AG04450 (cell line): Measurements from ENCODE around the gene CHST3. TPM values are rescaled to one million over a fixed set of nuclear protein-coding genes. Genes with fewer than 3 reads are reported as not detected.

ENCODE experiments used
- CTCF ChIA-PET: fragments of 300-600, 350-600 bp; formaldehyde crosslinking; extraction: SDS; loops from one replicate; lab custom pipeline; 2022; ENCODE audit warnings: antibody characterized with exemption, inconsistent platforms; lab: Charles Lee
- POLR2A ChIA-PET: fragments of 350-600 bp; formaldehyde crosslinking; extraction: SDS; loops from one replicate; lab custom pipeline; 2021; ENCODE audit warnings: antibody characterized with exemption, inconsistent platforms; lab: Yijun Ruan, JAX
- DNase-seq: peaks from one replicate; pipeline ENCODE4 v3.0.0-alpha.2; 2011; ENCODE audit warnings: low read depth, low spot score
- H3K27ac ChIP-seq: one replicate; pipeline ENCODE4 v1.5.1; 2012; ENCODE audit warnings: low read depth, low read length, control low read depth
- H3K27me3 ChIP-seq: one replicate; pipeline ENCODE4 v1.6.0; 2012; ENCODE audit warnings: low read length; ENCODE audit not compliant: control insufficient read depth, insufficient read depth
- H3K4me3 ChIP-seq: 2 replicates; pipeline ENCODE4 v1.5.1; 2011; ENCODE audit warnings: mild to moderate bottlenecking, low read depth, low read length, control low read depth
- H3K9me3 ChIP-seq: 2 replicates; pipeline ENCODE4 v1.5.1; 2012; ENCODE audit warnings: low read length; ENCODE audit not compliant: control insufficient read depth, insufficient read depth
- polyA plus RNA-seq: library from polyadenylated mRNA; depleted of rRNA; stranded (reverse); fragments of >200 nt; gene quantifications from 2 replicates; pipeline ENCODE4 v1.2.3, GENCODE V29; 2011
- TF ChIP-seq, protein P1 (sequence below): IDR thresholded peaks from 2 replicates; pipeline ENCODE4 v1.5.1; 2011; ENCODE audit warnings: low read depth, low read length, control low read depth, inconsistent platforms

CHST3 gene
- polyA plus RNA-seq, 1 experiment = 4.6 TPM

GRCh38 chr10:72012796-72013195 is 48.6 kb downstream of the CHST3 start:
- Histone ChIP-seq H3K27ac (no peak overlapping the region), H3K4me3 (no peak overlapping the region), H3K9me3 (no peaks in the 10 kb centered on the region; the same call in 1 of the 2 replicates), H3K27me3 (peaks cover 3% of the 10 kb centered on the region)
- ChIA-PET POLR2A (no interaction called here), CTCF (interaction anchor here (0.9 kb wide), 1 partner anchor 36 kb away, joined by 4 read pairs; no protein-coding TSS in a partner anchor)
- TF ChIP-seq, protein P1, sequence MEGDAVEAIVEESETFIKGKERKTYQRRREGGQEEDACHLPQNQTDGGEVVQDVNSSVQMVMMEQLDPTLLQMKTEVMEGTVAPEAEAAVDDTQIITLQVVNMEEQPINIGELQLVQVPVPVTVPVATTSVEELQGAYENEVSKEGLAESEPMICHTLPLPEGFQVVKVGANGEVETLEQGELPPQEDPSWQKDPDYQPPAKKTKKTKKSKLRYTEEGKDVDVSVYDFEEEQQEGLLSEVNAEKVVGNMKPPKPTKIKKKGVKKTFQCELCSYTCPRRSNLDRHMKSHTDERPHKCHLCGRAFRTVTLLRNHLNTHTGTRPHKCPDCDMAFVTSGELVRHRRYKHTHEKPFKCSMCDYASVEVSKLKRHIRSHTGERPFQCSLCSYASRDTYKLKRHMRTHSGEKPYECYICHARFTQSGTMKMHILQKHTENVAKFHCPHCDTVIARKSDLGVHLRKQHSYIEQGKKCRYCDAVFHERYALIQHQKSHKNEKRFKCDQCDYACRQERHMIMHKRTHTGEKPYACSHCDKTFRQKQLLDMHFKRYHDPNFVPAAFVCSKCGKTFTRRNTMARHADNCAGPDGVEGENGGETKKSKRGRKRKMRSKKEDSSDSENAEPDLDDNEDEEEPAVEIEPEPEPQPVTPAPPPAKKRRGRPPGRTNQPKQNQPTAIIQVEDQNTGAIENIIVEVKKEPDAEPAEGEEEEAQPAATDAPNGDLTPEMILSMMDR = no peak
- no peak for DNase-seq

DNA sequence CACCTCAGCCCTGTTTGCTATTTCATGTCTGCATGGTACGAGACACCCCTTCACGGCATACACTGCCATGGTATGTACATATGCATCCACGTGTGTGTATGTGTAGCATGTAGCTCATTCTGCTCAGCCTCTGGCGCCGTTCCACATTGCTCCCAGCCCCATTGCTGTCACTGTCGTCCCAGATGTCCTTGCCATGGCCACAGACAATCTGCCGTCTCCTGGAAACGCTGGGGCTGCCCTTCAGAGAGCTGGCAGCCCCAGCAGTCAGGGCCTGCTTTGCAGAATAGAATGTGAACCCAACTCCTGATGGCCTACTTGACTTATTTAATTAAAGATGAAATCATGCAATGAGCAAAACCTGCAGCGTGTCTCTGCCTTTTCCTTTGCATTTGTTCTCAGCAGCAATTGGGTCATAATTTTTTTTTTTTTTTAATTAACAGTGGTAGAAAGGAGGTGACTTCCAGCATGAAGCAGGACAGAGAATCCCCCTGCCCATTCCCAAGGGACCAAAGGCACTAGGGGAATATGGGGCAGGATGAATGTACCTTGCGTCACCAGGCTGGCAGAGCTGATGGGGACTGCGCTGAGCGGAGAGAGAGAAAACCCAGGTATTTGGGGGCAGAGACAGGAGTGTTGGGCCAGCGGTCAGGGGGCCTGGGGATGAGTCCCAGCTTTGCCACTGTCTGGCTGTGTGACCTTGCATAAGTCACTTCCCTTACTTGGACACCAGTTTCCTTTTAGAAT is 49.2 kb downstream of the CHST3 start:
- Histone ChIP-seq H3K27ac (no peak overlapping the region), H3K4me3 (no peak overlapping the region), H3K27me3 (peaks cover 3% of the 10 kb centered on the region), H3K9me3 (no peaks in the 10 kb centered on the region; the same call in 1 of the 2 replicates)
- TF ChIP-seq, protein P1 = no peak
- ChIA-PET CTCF (interaction anchor here (0.9 to 1.9 kb wide), 3 partner anchors 35 to 117 kb away, joined by 4 to 7 read pairs (median 7); no protein-coding TSS in a partner anchor), POLR2A (no interaction called here)
- no peak for DNase-seq

DNA sequence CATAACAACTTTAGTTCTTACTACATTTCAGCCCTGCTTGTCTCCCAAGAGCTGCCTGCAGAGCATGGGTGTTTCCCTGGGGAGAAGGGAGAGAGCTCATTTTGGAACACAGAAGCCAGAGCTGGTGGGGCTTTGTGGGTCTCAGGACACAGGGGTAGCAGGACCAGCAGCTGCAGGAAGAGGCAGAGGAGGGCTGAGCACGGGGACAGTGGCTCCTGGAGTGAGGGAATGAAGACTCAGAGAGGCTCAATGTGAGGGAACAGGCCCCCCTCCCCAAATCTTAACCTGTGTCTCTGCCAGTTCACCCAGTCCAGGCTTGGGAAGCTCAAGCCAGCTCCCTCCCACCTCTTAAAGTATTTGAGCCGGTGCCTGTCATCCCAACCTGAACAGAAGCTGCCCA is 50.0 kb downstream of the CHST3 start:
- Histone ChIP-seq H3K9me3 (no peaks in the 10 kb centered on the region), H3K4me3 (no peak overlapping the region), H3K27ac (no peak overlapping the region), H3K27me3 (peaks cover 3% of the 10 kb centered on the region)
- ChIA-PET POLR2A (no interaction called here), CTCF (interaction anchor here (1.9 kb wide), 2 partner anchors 34 to 118 kb away, joined by 7 read pairs; no protein-coding TSS in a partner anchor)
- DNase-seq = no peak
- TF ChIP-seq, protein P1 = no peak

GRCh38 chr10:72014785-72015480 is 50.7 kb downstream of the CHST3 start:
- peaks cover 3% of the 10 kb centered on the region for H3K27me3 ChIP-seq
- H3K9me3 ChIP-seq = no peaks in the 10 kb centered on the region
- no peak overlapping the region for H3K27ac ChIP-seq
- H3K4me3 ChIP-seq = no peak overlapping the region
- CTCF ChIA-PET = interaction anchor here (1.9 kb wide), 2 partner anchors 33 to 119 kb away, joined by 7 read pairs; no protein-coding TSS in a partner anchor
- POLR2A ChIA-PET = no interaction called here
- TF ChIP-seq, protein P1 = no peak
- DNase-seq = no peak
